Natural killer cell (primary cell): Measurements from ENCODE around the gene SCGB1A1. TPM values are rescaled to one million over a fixed set of nuclear protein-coding genes. Genes with fewer than 3 reads are reported as not detected.
A peak's percentile ranks its signal among the peaks of the same experiment; 100 is the strongest.

Experiments
- ATAC-seq, 3 donors: fragments of 150-1000 bp in 2 of 3; fragments of 200-7000 bp in 1 of 3; cut with Tn5 transposase; 1 replicate in 1 of 3; 2 replicates in 2 of 3; pipeline ENCODE4 v1.10.0; 2021; ENCODE audit warnings: mild to moderate bottlenecking in 2 of 3, moderate library complexity in 2 of 3
- DNase-seq, 2 donors: peaks; one replicate each; pipeline versions ENCODE4 v3.0.0 to v3.0.0-alpha.2; 2013 to 2021; ENCODE audit warnings: mixed read lengths in 1 of 2
- H3K27ac ChIP-seq: one replicate; pipeline ENCODE4 v1.5.1; 2013; ENCODE audit warnings: mild to moderate bottlenecking, low read length
- H3K27me3 ChIP-seq: one replicate; pipeline ENCODE4 v1.6.1; 2013; ENCODE audit warnings: low read length; ENCODE audit not compliant: control insufficient read depth, insufficient read depth
- H3K36me3 ChIP-seq: one replicate; pipeline ENCODE4 v1.6.1; 2013; ENCODE audit warnings: low read length; ENCODE audit not compliant: control insufficient read depth, insufficient read depth
- H3K4me1 ChIP-seq: one replicate; pipeline ENCODE4 v1.6.1; 2013; ENCODE audit warnings: low read length; ENCODE audit not compliant: control insufficient read depth, insufficient read depth
- H3K4me3 ChIP-seq: one replicate; pipeline ENCODE4 v1.5.1; 2013; ENCODE audit warnings: low read length
- H3K9me3 ChIP-seq: one replicate; pipeline ENCODE4 v1.6.1; 2013; ENCODE audit warnings: low read length; ENCODE audit not compliant: control insufficient read depth, insufficient read depth
- H3K27ac Mint-ChIP-seq, 2 donors: one replicate each; pipeline ENCODE4 v1.8.0; 2022; ENCODE audit warnings: mild to moderate bottlenecking in 2 of 2, mixed read lengths in 2 of 2, moderate library complexity in 1 of 2
- H3K27me3 Mint-ChIP-seq, 2 donors: one replicate each; pipeline ENCODE4 v1.8.0; 2022; ENCODE audit warnings: low read depth in 2 of 2, mixed read lengths in 2 of 2
- H3K36me3 Mint-ChIP-seq: one replicate; pipeline ENCODE4 v1.8.0; 2022; ENCODE audit warnings: mixed read lengths
- H3K4me1 Mint-ChIP-seq, 2 donors: one replicate each; pipeline ENCODE4 v1.8.0; 2022; ENCODE audit warnings: mixed read lengths in 2 of 2
- H3K4me3 Mint-ChIP-seq: one replicate; pipeline ENCODE4 v1.8.0; 2022; ENCODE audit warnings: mild to moderate bottlenecking, moderate library complexity, mixed read lengths
- H3K9me3 Mint-ChIP-seq, 2 donors: one replicate each; pipeline ENCODE4 v1.8.0; 2022; ENCODE audit warnings: mixed read lengths in 2 of 2
- CTCF ChIP-seq: fragments of 200-600 bp; IDR thresholded peaks from one replicate; pipeline ENCODE4 v1.8.0; 2022; ENCODE audit warnings: antibody characterized with exemption
- WGBS: methylation state at CpG from one replicate; pipeline ENCODE4 v1.1.7; 2013; ENCODE audit warnings: missing lambda C conversion rate; ENCODE audit not compliant: insufficient coverage; 5-methylcytosine and 5-hydroxymethylcytosine counted together
- intact Hi-C: fragments of 100-400 bp; cut with micrococcal nuclease; formaldehyde crosslinking; loops from one replicate; pipeline ENCODE4 v1.14.2; 2022
- total RNA-seq, 4 donors: library from RNA; stranded (reverse); fragments of 120-200 nt in 1 of 4; gene quantifications; one replicate each; pipeline versions ENCODE4 v1.2.3 to v1.2.4, GENCODE V29; 2013 to 2022

The SCGB1A1 gene
- total RNA-seq, 3 donors from 2014 or later (not counting 1 experiment from before 2014, with no cell fraction given), result not detected

GRCh38 chr11:62402226-62402959, 16.4 kb upstream of the SCGB1A1 start:
- H3K4me3 Mint-ChIP-seq, result peak overlapping the region; percentile 81
- H3K9me3 ChIP-seq, result no peaks in the 10 kb centered on the region
- DNase-seq (peak in 1 of 2 donors; percentile 67), ATAC-seq (peak in 2 of 3 donors; percentile 57 to 93)
- H3K9me3 Mint-ChIP-seq, result no peaks in the 10 kb centered on the region
- H3K4me3 ChIP-seq, result no peak overlapping the region
- WGBS, result 14% methylated on average over 15 of the region's 15 CpGs
- H3K27ac ChIP-seq, result peak overlapping the region; percentile 39
- TF ChIP-seq CTCF, result no peak
- intact Hi-C loops, result no loop called here
- H3K4me1 ChIP-seq, result peaks cover 30% of the 10 kb centered on the region
- no peaks in the 10 kb centered on the region for H3K27me3 Mint-ChIP-seq
- peaks cover 10 to 24% of the 10 kb centered on the region in 2 donors for H3K4me1 Mint-ChIP-seq
- H3K27me3 ChIP-seq, result no peaks in the 10 kb centered on the region
- no peaks in the 10 kb centered on the region for H3K36me3 ChIP-seq
- H3K36me3 Mint-ChIP-seq, result no peaks in the 10 kb centered on the region
- peak overlapping the region in 1 of 2 donors; percentile 84 for H3K27ac Mint-ChIP-seq

GRCh38 chr11:62402960-62403730, 15.7 kb upstream of the SCGB1A1 start:
- WGBS, result 95% methylated on average over 12 of the region's 12 CpGs
- no peak overlapping the region for H3K27ac ChIP-seq
- peaks cover 29% of the 10 kb centered on the region for H3K4me1 ChIP-seq
- H3K4me3 ChIP-seq, result no peak overlapping the region
- Mint-ChIP-seq H3K27me3 (no peaks in the 10 kb centered on the region), H3K9me3 (no peaks in the 10 kb centered on the region), H3K4me3 (peak overlapping the region; percentile 81), H3K36me3 (no peaks in the 10 kb centered on the region), H3K4me1 (peaks cover 10 to 24% of the 10 kb centered on the region in 2 donors), H3K27ac (peak overlapping the region in 1 of 2 donors; percentile 84)
- no peaks in the 10 kb centered on the region for H3K9me3 ChIP-seq
- no peaks in the 10 kb centered on the region for H3K36me3 ChIP-seq
- TF ChIP-seq CTCF, result no peak
- DNase-seq (no peak), ATAC-seq (no peak)
- no peaks in the 10 kb centered on the region for H3K27me3 ChIP-seq
- intact Hi-C loops, result no loop called here

- H3K9me3 Mint-ChIP-seq, result no peaks in the 10 kb centered on the region
- Histone ChIP-seq H3K4me3 (no peak overlapping the region), H3K27ac (no peak overlapping the region), H3K27me3 (no peaks in the 10 kb centered on the region), H3K9me3 (no peaks in the 10 kb centered on the region), H3K4me1 (peaks cover 24% of the 10 kb centered on the region), H3K36me3 (no peaks in the 10 kb centered on the region)
- intact Hi-C loops, result no loop called here
- DNase-seq (no peak), ATAC-seq (no peak)
- H3K36me3 Mint-ChIP-seq, result no peaks in the 10 kb centered on the region
- H3K4me1 Mint-ChIP-seq, result peaks cover 10 to 18% of the 10 kb centered on the region in 2 donors
- 100% methylated on average over 5 of the region's 6 CpGs for WGBS
- H3K27ac Mint-ChIP-seq, result no peak overlapping the region
- TF ChIP-seq CTCF, result no peak
- no peak overlapping the region for H3K4me3 Mint-ChIP-seq
- H3K27me3 Mint-ChIP-seq, result no peaks in the 10 kb centered on the region
These were observed 14.4 kb upstream of the SCGB1A1 start for GRCh38 chr11:62404435-62404834.
